Lower leg skin (tissue), 4 donors: ENCODE measurements around the gene FBXL16. TPM values are rescaled to one million over a fixed set of nuclear protein-coding genes. Genes with fewer than 3 reads are reported as not detected.

Source experiments
- DNase-seq, 2 donors: peaks; one replicate each; pipeline ENCODE4 v3.0.0-alpha.2; 2019; ENCODE audit warnings: low spot score in 2 of 2
- H3K4me3 ChIP-seq: fragments of 200-600 bp; sonication (generic); 2 replicates; pipeline ENCODE4 v1.5.1; 2017; ENCODE audit warnings: mild to moderate bottlenecking, low read depth; ENCODE audit not compliant: poor library complexity, severe bottlenecking
- CTCF ChIP-seq, 3 donors: fragments of 450-650 bp; IDR thresholded peaks; one replicate each; pipeline ENCODE4 v1.5.1; 2016; ENCODE audit warnings: antibody characterized with exemption in 3 of 3, mild to moderate bottlenecking in 3 of 3, moderate library complexity in 2 of 3
- POLR2A ChIP-seq, 2 donors: fragments of 450-650 bp; IDR thresholded peaks; one replicate each; pipeline ENCODE4 v1.6.1; 2016 to 2017; ENCODE audit warnings: antibody characterized with exemption in 2 of 2, mild to moderate bottlenecking in 1 of 2, moderate library complexity in 1 of 2
- WGBS, 2 donors: methylation state at CpG; one replicate each; pipeline ENCODE4 v1.1.5; 2018; 5-methylcytosine and 5-hydroxymethylcytosine counted together
- intact Hi-C: fragments of 100-400 bp; cut with DNase I; formaldehyde crosslinking; loops from one replicate; pipeline ENCODE4 v1.15.0; 2023; ENCODE audit warnings: low total_unique reads
- total RNA-seq, 4 donors: library from RNA; depleted of rRNA; stranded (reverse); fragments of >200 nt; gene quantifications; one replicate each; pipeline ENCODE4 v1.1.0, GENCODE V29; 2016

The FBXL16 gene
- total RNA-seq, 4 donors from 2014 or later, result 18.3 to 33.6 (median 25.2) TPM

GRCh38 chr16:672371-672770 is 33.2 kb downstream of the FBXL16 start:
- DNase-seq, result no peak
- WGBS, 2 donors, result 93% methylated on average over 15 to 17 of the region's 19 CpGs
- no peak overlapping the region for H3K4me3 ChIP-seq
- intact Hi-C loops, result no loop called here
- TF ChIP-seq CTCF (IDR thresholded peaks at IDR 0.05) (no peak), POLR2A (IDR thresholded peaks at IDR 0.05) (no peak)

GRCh38 chr16:671353-672131 is 34.1 kb downstream of the FBXL16 start:
- WGBS, 2 donors, result 84 to 93% methylated on average over 24 to 33 of the region's 40 CpGs
- TF ChIP-seq POLR2A (IDR thresholded peaks at IDR 0.05) (no peak), CTCF (IDR thresholded peaks at IDR 0.05) (no peak)
- intact Hi-C loops, result no loop called here
- DNase-seq, result no peak
- no peak overlapping the region for H3K4me3 ChIP-seq

GRCh38 chr16:670485-671352 is 34.9 kb downstream of the FBXL16 start:
- H3K4me3 ChIP-seq, result no peak overlapping the region
- no peak for DNase-seq
- 91 to 93% methylated on average over 47 to 51 of the region's 52 CpGs for WGBS, 2 donors
- intact Hi-C loops, result no loop called here
- TF ChIP-seq CTCF (IDR thresholded peaks at IDR 0.05) (no peak), POLR2A (IDR thresholded peaks at IDR 0.05) (no peak)

GRCh38 chr16:669666-670065 is 35.9 kb downstream of the FBXL16 start:
- no peak overlapping the region for H3K4me3 ChIP-seq
- TF ChIP-seq CTCF (IDR thresholded peaks at IDR 0.05), result no peak
- no peak for TF ChIP-seq POLR2A (IDR thresholded peaks at IDR 0.05)
- 92 to 97% methylated on average over 12 of the region's 13 CpGs for WGBS, 2 donors
- DNase-seq, result no peak
- intact Hi-C loops, result loop anchor here (10.0 kb wide), 1 partner anchor 125 kb away; no protein-coding TSS in a partner anchor

GRCh38 chr16:668519-669171 is 37.0 kb downstream of the FBXL16 start:
- intact Hi-C loops, result loop anchor here (10.0 kb wide), 1 partner anchor 124 kb away; no protein-coding TSS in a partner anchor
- no peak for DNase-seq
- H3K4me3 ChIP-seq, result peak overlapping the region; percentile 80
- WGBS, 2 donors, result 5 to 7% methylated on average over 11 to 40 of the region's 50 CpGs
- no peak for TF ChIP-seq POLR2A (IDR thresholded peaks at IDR 0.05)
- TF ChIP-seq CTCF (IDR thresholded peaks at IDR 0.05), result no peak
